Parathyroid adenoma (tissue), 2 donors: ENCODE measurements around the gene RPL3.

ENCODE experiments used
- H2AFZ ChIP-seq: fragments of 300-600 bp; sonication (generic); one replicate; pipeline ENCODE4 v1.7.0; 2017; ENCODE audit warnings: antibody characterized with exemption, mild to moderate bottlenecking
- H3K27ac ChIP-seq: fragments of 300-600 bp; sonication (generic); one replicate; pipeline ENCODE4 v1.7.0; 2017
- H3K27me3 ChIP-seq: fragments of 300-600 bp; sonication (generic); one replicate; pipeline ENCODE4 v1.7.0; 2017; ENCODE audit warnings: low read length; ENCODE audit not compliant: control insufficient read depth, insufficient read depth
- H3K36me3 ChIP-seq: fragments of 300-600 bp; sonication (generic); one replicate; pipeline ENCODE4 v1.7.0; 2017; ENCODE audit warnings: low read length; ENCODE audit not compliant: control insufficient read depth, insufficient read depth
- H3K4me1 ChIP-seq: fragments of 300-600 bp; sonication (generic); one replicate; pipeline ENCODE4 v1.7.0; 2017; ENCODE audit warnings: control low read depth
- H3K4me2 ChIP-seq: fragments of 300-600 bp; sonication (generic); one replicate; pipeline ENCODE4 v1.7.0; 2017; ENCODE audit warnings: low read length
- H3K4me3 ChIP-seq: fragments of 300-600 bp; sonication (generic); one replicate; pipeline ENCODE4 v1.7.0; 2017; ENCODE audit warnings: low read depth, low read length
- H3K79me2 ChIP-seq: fragments of 300-600 bp; sonication (generic); one replicate; pipeline ENCODE4 v1.7.0; 2017; ENCODE audit warnings: control low read depth
- H3K9ac ChIP-seq: fragments of 300-600 bp; sonication (generic); one replicate; pipeline ENCODE4 v1.7.0; 2017; ENCODE audit warnings: mild to moderate bottlenecking
- H3K9me3 ChIP-seq: fragments of 300-600 bp; sonication (generic); one replicate; pipeline ENCODE4 v1.7.0; 2017; ENCODE audit warnings: low read length; ENCODE audit not compliant: control insufficient read depth
- CTCF ChIP-seq: fragments of 300-600 bp; sonication (generic); IDR thresholded peaks from one replicate; pipeline ENCODE4 v1.7.0; 2017; ENCODE audit warnings: antibody characterized with exemption, mild to moderate bottlenecking
- donor health status: primary hyperparathyroidism.

The RPL3 gene

GRCh38 chr22:39275814-39276439 is 43.5 kb downstream of the RPL3 start:
- Histone ChIP-seq H3K9me3 (no peaks in the 10 kb centered on the region), H3K4me2 (no peak overlapping the region), H3K4me3 (no peak overlapping the region), H3K36me3 (no peaks in the 10 kb centered on the region), H2AFZ (no peak overlapping the region), H3K4me1 (no peaks in the 10 kb centered on the region), H3K27ac (no peak overlapping the region), H3K9ac (no peak overlapping the region), H3K79me2 (no peaks in the 10 kb centered on the region), H3K27me3 (no peaks in the 10 kb centered on the region)
- no peak for TF ChIP-seq CTCF

DNA sequence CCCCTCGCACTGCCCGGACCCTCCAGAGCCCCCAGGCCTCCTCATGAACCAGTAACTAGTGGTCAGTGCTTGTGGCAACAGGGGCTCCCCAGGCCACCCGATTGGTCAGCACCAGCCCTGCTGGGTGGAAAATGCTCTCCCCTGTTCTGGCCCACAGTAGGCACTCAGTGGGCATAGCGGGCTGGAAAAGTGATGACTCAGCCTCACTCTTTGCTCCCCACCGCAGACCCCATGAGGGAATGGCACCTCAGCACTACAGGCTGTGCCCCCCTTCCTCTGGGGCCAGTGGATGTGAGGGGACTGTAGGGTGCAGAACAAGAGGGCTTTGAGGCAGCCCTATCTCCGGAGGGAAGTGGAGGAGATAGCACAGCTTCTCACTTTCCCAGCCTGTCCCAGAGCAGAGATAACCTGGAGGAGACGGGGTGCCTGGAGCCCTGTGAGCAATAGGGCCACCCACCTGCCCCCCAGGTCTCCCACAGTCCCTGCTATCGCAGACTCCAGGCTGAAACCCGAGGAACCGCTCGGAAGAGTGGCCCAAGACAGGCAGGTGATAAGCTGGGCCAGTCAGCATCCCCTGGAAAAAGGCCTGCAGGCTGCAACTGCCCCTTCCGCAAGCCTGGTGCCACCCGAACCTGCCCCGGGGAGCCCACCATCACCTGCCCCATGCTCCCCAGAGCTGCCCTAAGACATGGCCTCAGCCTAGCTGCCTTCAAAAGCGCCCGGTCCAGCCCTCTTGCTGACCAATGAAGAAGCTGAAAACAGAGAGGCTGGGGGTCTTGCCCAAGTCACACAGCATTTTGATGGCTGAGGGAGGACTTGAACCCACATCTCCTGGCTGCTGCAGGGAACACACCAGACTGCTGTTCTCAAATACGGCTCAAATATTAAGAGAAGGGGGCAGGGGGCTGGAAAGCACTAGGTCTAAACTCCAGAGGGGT is 45.2 kb downstream of the RPL3 start:
- no peak overlapping the region for H3K4me3 ChIP-seq
- no peak for TF ChIP-seq CTCF
- no peaks in the 10 kb centered on the region for H3K4me1 ChIP-seq
- H3K27ac ChIP-seq: no peak overlapping the region
- H3K36me3 ChIP-seq: no peaks in the 10 kb centered on the region
- H3K79me2 ChIP-seq: no peaks in the 10 kb centered on the region
- H2AFZ ChIP-seq: no peak overlapping the region
- no peaks in the 10 kb centered on the region for H3K27me3 ChIP-seq
- no peak overlapping the region for H3K4me2 ChIP-seq
- H3K9me3 ChIP-seq: no peaks in the 10 kb centered on the region
- no peak overlapping the region for H3K9ac ChIP-seq

DNA sequence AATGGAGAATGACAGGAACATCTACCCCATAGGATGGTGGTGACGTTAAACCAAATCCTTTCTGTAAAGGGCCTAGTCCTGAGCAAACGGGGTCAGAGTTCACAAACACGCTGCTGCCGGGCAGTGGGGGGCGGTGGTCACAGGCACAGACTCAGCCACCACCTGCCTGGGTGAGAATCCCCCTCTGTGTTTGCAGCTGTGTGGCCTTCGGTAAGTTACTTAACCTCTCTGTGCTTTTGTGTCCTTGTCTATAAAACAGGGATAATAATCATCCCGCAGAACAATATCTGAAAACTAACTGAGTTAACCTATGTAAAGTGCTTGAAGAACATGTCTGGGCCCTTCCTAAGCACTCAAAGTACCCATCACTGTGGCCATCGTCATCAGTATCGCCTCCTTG is 48.6 kb downstream of the RPL3 start:
- Histone ChIP-seq H2AFZ (no peak overlapping the region), H3K36me3 (no peaks in the 10 kb centered on the region), H3K9ac (no peak overlapping the region), H3K27me3 (no peaks in the 10 kb centered on the region), H3K4me1 (no peaks in the 10 kb centered on the region), H3K4me2 (no peak overlapping the region), H3K79me2 (no peaks in the 10 kb centered on the region), H3K9me3 (no peaks in the 10 kb centered on the region), H3K27ac (no peak overlapping the region), H3K4me3 (no peak overlapping the region)
- no peak for TF ChIP-seq CTCF

DNA sequence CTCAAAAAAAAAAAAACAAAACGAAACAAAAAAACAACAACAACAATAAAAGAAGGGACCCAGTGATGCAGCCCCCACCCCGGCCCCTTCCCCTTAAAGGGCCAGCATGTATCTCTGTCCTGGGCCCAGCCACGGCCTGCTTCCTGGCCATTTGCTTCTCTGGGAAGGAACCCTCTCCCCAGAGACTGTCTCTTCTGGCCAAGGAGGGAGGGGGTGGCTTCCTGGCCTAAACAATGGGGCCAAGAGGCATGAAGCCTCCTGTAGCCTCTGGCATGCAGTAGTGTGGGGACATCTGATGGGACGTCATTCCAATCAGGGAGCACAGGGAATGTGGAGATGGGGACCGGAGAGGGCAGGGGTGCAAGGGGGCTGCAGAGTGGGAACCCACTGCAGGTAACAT is 49.1 kb downstream of the RPL3 start:
- no peak overlapping the region for H3K27ac ChIP-seq
- no peaks in the 10 kb centered on the region for H3K9me3 ChIP-seq
- no peak overlapping the region for H3K4me3 ChIP-seq
- no peak overlapping the region for H3K9ac ChIP-seq
- no peaks in the 10 kb centered on the region for H3K27me3 ChIP-seq
- H3K79me2 ChIP-seq: no peaks in the 10 kb centered on the region
- no peaks in the 10 kb centered on the region for H3K4me1 ChIP-seq
- no peak for TF ChIP-seq CTCF
- no peak overlapping the region for H3K4me2 ChIP-seq
- no peaks in the 10 kb centered on the region for H3K36me3 ChIP-seq
- no peak overlapping the region for H2AFZ ChIP-seq
